ENCODE measurements around the gene NDUFS4.

DNA sequence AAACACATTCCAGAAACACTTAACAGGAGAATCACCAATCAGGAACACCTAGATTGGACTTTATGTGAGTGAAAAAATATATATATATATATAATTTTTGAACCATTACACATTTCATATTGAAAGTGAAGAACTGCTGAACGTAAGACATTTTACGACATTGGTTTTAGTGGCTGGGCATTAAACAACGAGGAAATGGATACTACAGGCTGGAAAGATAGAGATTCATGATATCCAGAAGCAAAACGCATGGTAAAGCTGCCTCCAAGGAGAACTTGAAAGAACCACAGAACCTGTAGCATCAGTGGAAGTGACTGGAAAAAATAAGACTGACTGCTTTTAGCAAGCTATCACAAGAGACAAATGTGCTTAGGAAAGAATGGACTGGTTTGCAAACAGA lies 13.2 kb upstream of the NDUFS4 start:
- TF ChIP-seq, protein P1, sequence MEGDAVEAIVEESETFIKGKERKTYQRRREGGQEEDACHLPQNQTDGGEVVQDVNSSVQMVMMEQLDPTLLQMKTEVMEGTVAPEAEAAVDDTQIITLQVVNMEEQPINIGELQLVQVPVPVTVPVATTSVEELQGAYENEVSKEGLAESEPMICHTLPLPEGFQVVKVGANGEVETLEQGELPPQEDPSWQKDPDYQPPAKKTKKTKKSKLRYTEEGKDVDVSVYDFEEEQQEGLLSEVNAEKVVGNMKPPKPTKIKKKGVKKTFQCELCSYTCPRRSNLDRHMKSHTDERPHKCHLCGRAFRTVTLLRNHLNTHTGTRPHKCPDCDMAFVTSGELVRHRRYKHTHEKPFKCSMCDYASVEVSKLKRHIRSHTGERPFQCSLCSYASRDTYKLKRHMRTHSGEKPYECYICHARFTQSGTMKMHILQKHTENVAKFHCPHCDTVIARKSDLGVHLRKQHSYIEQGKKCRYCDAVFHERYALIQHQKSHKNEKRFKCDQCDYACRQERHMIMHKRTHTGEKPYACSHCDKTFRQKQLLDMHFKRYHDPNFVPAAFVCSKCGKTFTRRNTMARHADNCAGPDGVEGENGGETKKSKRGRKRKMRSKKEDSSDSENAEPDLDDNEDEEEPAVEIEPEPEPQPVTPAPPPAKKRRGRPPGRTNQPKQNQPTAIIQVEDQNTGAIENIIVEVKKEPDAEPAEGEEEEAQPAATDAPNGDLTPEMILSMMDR (IDR thresholded peaks at IDR 0.05) = no peak
- TF ChIP-seq POLR2A (IDR thresholded peaks at IDR 0.05) (no peak), EP300 (IDR thresholded peaks at IDR 0.05) (no peak)

Data from sigmoid colon (tissue), 4 donors.